ENCODE data around the gene SLC16A12. TPM values are rescaled to one million over a fixed set of nuclear protein-coding genes. Genes with fewer than 3 reads are reported as not detected.

Gene SLC16A12
- polyA plus RNA-seq (2013, experiment 1 of 2), result 0.68 TPM
- 0.59 TPM for polyA plus RNA-seq (2013, experiment 2 of 2)

GRCh38 chr10:89535171-89536012 lies at the start of gene SLC16A12:
Gene SLC16A12, minus strand, starts transcription at chr10:89535594. Its CDS starts 73,016 bp downstream, at chr10:89462578.
- Histone ChIP-seq H3K4me3 (ENCODE audit: insufficient read depth in 1 of 2, low read depth in 1 of 2, low read length in 2 of 2) (peak within 1 kb of the TSS; percentile 60 to 67), H3K4me1 (ENCODE audit: control insufficient read depth, insufficient read depth, low read depth, low read length) (peaks cover 12% of the 10 kb centered on the region), H3K4ac (ENCODE audit: low read depth in 1 of 2, low read length in 2 of 2) (peak within 1 kb of the TSS in 1 of 2 experiments; percentile 43), H2BK5ac (ENCODE audit: low read depth, low read length, poor library complexity, severe bottlenecking) (no peak within 1 kb of the TSS), H2AK5ac (ENCODE audit: low read length, severe bottlenecking) (no peak within 1 kb of the TSS), H3K36me3 (ENCODE audit: control insufficient read depth in 1 of 2, insufficient read depth in 2 of 2, low read depth in 1 of 2, low read length in 2 of 2) (no peaks in the 10 kb centered on the region), H3K14ac (ENCODE audit: low read length in 2 of 2) (peak within 1 kb of the TSS in 1 of 2 experiments; percentile 94), H3K9ac (ENCODE audit: low read length) (no peak within 1 kb of the TSS), H2BK12ac (ENCODE audit: low read length in 2 of 2) (peak within 1 kb of the TSS; percentile 64 to 76), H3K18ac (ENCODE audit: low read depth in 1 of 2, low read length in 2 of 2) (peak within 1 kb of the TSS; percentile 26 to 54), H3K79me1 (replicated peaks; ENCODE audit: low read length, poor library complexity, severe bottlenecking) (no peaks in the 10 kb centered on the region), H3K4me2 (ENCODE audit: low read length, poor library complexity, severe bottlenecking) (peak within 1 kb of the TSS; percentile 83), H3K27ac (ENCODE audit: low read length, poor library complexity, severe bottlenecking) (no peak within 1 kb of the TSS), H4K8ac (ENCODE audit: low read length) (peak within 1 kb of the TSS; percentile 72), H2BK15ac (ENCODE audit: low read depth, poor library complexity, severe bottlenecking) (peak within 1 kb of the TSS; percentile 94), H3K27me3 (ENCODE audit: control insufficient read depth in 1 of 2, insufficient read depth in 1 of 2, low read length in 2 of 2) (peaks cover 16 to 72% of the 10 kb centered on the region in 2 experiments), H3K23ac (ENCODE audit: low read length in 2 of 2) (peak within 1 kb of the TSS in 1 of 2 experiments; percentile 96), H3K9me3 (ENCODE audit: control insufficient read depth, low read length) (no peaks in the 10 kb centered on the region), H2BK120ac (ENCODE audit: low read depth, low read length) (no peak within 1 kb of the TSS), H4K91ac (ENCODE audit: low read length) (no peak within 1 kb of the TSS), H2AFZ (ENCODE audit: low read depth, low read length) (peak within 1 kb of the TSS; percentile 72)
- peak; percentile 33 for DNase-seq
- 2% methylated on average over 57 of the region's 87 CpGs for WGBS

DNA sequence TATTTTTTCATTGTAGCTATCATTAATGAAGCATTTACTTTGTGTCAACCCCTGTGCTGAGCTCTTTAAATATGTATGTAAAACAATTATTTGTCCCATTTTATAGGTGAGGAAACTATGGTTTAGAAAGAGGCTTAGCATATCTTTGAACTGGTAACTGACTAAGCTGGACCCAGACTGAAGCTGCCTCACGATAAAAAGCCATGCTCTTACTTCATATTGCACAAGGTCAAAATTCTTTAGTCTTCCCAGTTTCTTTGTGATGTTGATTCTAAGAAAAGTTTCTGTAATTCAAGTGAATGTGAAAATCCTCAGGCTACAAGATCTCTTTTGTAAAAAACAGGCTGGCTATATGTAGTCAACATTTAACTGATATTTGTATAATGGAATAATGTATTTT lies 46.6 kb upstream of the SLC16A12 start:
- Histone ChIP-seq H3K36me3 (ENCODE audit: control insufficient read depth in 1 of 2, insufficient read depth in 2 of 2, low read depth in 1 of 2, low read length in 2 of 2) (no peaks in the 10 kb centered on the region), H3K4ac (ENCODE audit: low read depth in 1 of 2, low read length in 2 of 2) (no peak overlapping the region), H3K79me1 (replicated peaks; ENCODE audit: low read length, poor library complexity, severe bottlenecking) (no peaks in the 10 kb centered on the region), H4K8ac (ENCODE audit: low read length) (no peak overlapping the region), H3K4me3 (ENCODE audit: insufficient read depth in 1 of 2, low read depth in 1 of 2, low read length in 2 of 2) (no peak overlapping the region), H2BK120ac (ENCODE audit: low read depth, low read length) (no peak overlapping the region), H2AK5ac (ENCODE audit: low read length, severe bottlenecking) (no peak overlapping the region), H2BK12ac (ENCODE audit: low read length in 2 of 2) (no peak overlapping the region), H2BK15ac (ENCODE audit: low read depth, poor library complexity, severe bottlenecking) (no peak overlapping the region), H3K27ac (ENCODE audit: low read length, poor library complexity, severe bottlenecking) (no peak overlapping the region), H3K18ac (ENCODE audit: low read depth in 1 of 2, low read length in 2 of 2) (no peak overlapping the region), H3K9me3 (ENCODE audit: control insufficient read depth, low read length) (no peaks in the 10 kb centered on the region), H3K9ac (ENCODE audit: low read length) (no peak overlapping the region), H2AFZ (ENCODE audit: low read depth, low read length) (no peak overlapping the region), H4K91ac (ENCODE audit: low read length) (no peak overlapping the region), H2BK5ac (ENCODE audit: low read depth, low read length, poor library complexity, severe bottlenecking) (no peak overlapping the region), H3K4me1 (ENCODE audit: control insufficient read depth, insufficient read depth, low read depth, low read length) (no peaks in the 10 kb centered on the region), H3K23ac (ENCODE audit: low read length in 2 of 2) (no peak overlapping the region), H3K14ac (ENCODE audit: low read length in 2 of 2) (no peak overlapping the region), H3K4me2 (ENCODE audit: low read length, poor library complexity, severe bottlenecking) (no peak overlapping the region), H3K27me3 (ENCODE audit: control insufficient read depth in 1 of 2, insufficient read depth in 1 of 2, low read length in 2 of 2) (no peaks in the 10 kb centered on the region)
- no peak for DNase-seq
- no CpG with 5 or more reads among the region's 1 CpG for WGBS

GRCh38 chr10:89580243-89580642 lies 44.8 kb upstream of the SLC16A12 start:
- no peak overlapping the region for H2AFZ ChIP-seq (ENCODE audit: low read depth, low read length)
- 96% methylated on average over 4 of the region's 4 CpGs for WGBS

GRCh38 chr10:89576696-89577095 lies 41.3 kb upstream of the SLC16A12 start:
- no peaks in the 10 kb centered on the region for H3K79me1 ChIP-seq (replicated peaks; ENCODE audit: low read length, poor library complexity, severe bottlenecking)
- no peak overlapping the region for H3K18ac ChIP-seq (ENCODE audit: low read depth in 1 of 2, low read length in 2 of 2)
- H2AK5ac ChIP-seq (ENCODE audit: low read length, severe bottlenecking), result no peak overlapping the region
- H3K4me3 ChIP-seq (ENCODE audit: insufficient read depth in 1 of 2, low read depth in 1 of 2, low read length in 2 of 2), result no peak overlapping the region
- H2BK120ac ChIP-seq (ENCODE audit: low read depth, low read length), result no peak overlapping the region
- H3K4me1 ChIP-seq (ENCODE audit: control insufficient read depth, insufficient read depth, low read depth, low read length), result no peaks in the 10 kb centered on the region
- no peaks in the 10 kb centered on the region for H3K36me3 ChIP-seq (ENCODE audit: control insufficient read depth in 1 of 2, insufficient read depth in 2 of 2, low read depth in 1 of 2, low read length in 2 of 2)
- H3K23ac ChIP-seq (ENCODE audit: low read length in 2 of 2), result no peak overlapping the region
- H2BK12ac ChIP-seq (ENCODE audit: low read length in 2 of 2), result no peak overlapping the region
- H2BK5ac ChIP-seq (ENCODE audit: low read depth, low read length, poor library complexity, severe bottlenecking), result no peak overlapping the region
- H3K27ac ChIP-seq (ENCODE audit: low read length, poor library complexity, severe bottlenecking), result no peak overlapping the region
- H3K27me3 ChIP-seq (ENCODE audit: control insufficient read depth in 1 of 2, insufficient read depth in 1 of 2, low read length in 2 of 2), result no peaks in the 10 kb centered on the region
- H2BK15ac ChIP-seq (ENCODE audit: low read depth, poor library complexity, severe bottlenecking), result no peak overlapping the region
- no peak overlapping the region for H4K91ac ChIP-seq (ENCODE audit: low read length)
- WGBS, result 95% methylated on average over 2 of the region's 2 CpGs
- H3K4me2 ChIP-seq (ENCODE audit: low read length, poor library complexity, severe bottlenecking), result no peak overlapping the region
- no peak overlapping the region for H4K8ac ChIP-seq (ENCODE audit: low read length)
- H3K4ac ChIP-seq (ENCODE audit: low read depth in 1 of 2, low read length in 2 of 2), result no peak overlapping the region
- H3K9me3 ChIP-seq (ENCODE audit: control insufficient read depth, low read length), result peaks cover 5% of the 10 kb centered on the region
- no peak for DNase-seq
- no peak overlapping the region for H3K9ac ChIP-seq (ENCODE audit: low read length)
- H3K14ac ChIP-seq (ENCODE audit: low read length in 2 of 2), result no peak overlapping the region
- no peak overlapping the region for H2AFZ ChIP-seq (ENCODE audit: low read depth, low read length)

More at GRCh38 chr10:89580243-89580642, 44.8 kb upstream of the SLC16A12 start:
- Histone ChIP-seq H2BK120ac (ENCODE audit: low read depth, low read length) (no peak overlapping the region), H3K14ac (ENCODE audit: low read length in 2 of 2) (no peak overlapping the region), H3K9ac (ENCODE audit: low read length) (no peak overlapping the region), H3K18ac (ENCODE audit: low read depth in 1 of 2, low read length in 2 of 2) (no peak overlapping the region), H2BK15ac (ENCODE audit: low read depth, poor library complexity, severe bottlenecking) (no peak overlapping the region), H3K27me3 (ENCODE audit: control insufficient read depth in 1 of 2, insufficient read depth in 1 of 2, low read length in 2 of 2) (no peaks in the 10 kb centered on the region), H3K9me3 (ENCODE audit: control insufficient read depth, low read length) (peaks cover 5% of the 10 kb centered on the region), H4K91ac (ENCODE audit: low read length) (no peak overlapping the region), H3K79me1 (replicated peaks; ENCODE audit: low read length, poor library complexity, severe bottlenecking) (no peaks in the 10 kb centered on the region), H3K36me3 (ENCODE audit: control insufficient read depth in 1 of 2, insufficient read depth in 2 of 2, low read depth in 1 of 2, low read length in 2 of 2) (no peaks in the 10 kb centered on the region), H3K4ac (ENCODE audit: low read depth in 1 of 2, low read length in 2 of 2) (no peak overlapping the region), H3K4me3 (ENCODE audit: insufficient read depth in 1 of 2, low read depth in 1 of 2, low read length in 2 of 2) (no peak overlapping the region), H3K27ac (ENCODE audit: low read length, poor library complexity, severe bottlenecking) (no peak overlapping the region), H2BK5ac (ENCODE audit: low read depth, low read length, poor library complexity, severe bottlenecking) (no peak overlapping the region), H2AK5ac (ENCODE audit: low read length, severe bottlenecking) (no peak overlapping the region), H3K4me2 (ENCODE audit: low read length, poor library complexity, severe bottlenecking) (no peak overlapping the region), H3K4me1 (ENCODE audit: control insufficient read depth, insufficient read depth, low read depth, low read length) (no peaks in the 10 kb centered on the region), H4K8ac (ENCODE audit: low read length) (no peak overlapping the region), H2BK12ac (ENCODE audit: low read length in 2 of 2) (no peak overlapping the region), H3K23ac (ENCODE audit: low read length in 2 of 2) (no peak overlapping the region)
- DNase-seq, result peak; percentile 32

All from mesenchymal stem cell (in vitro differentiated cells and primary cell).